ENCODE data around the gene LAIR1. TPM values are rescaled to one million over a fixed set of nuclear protein-coding genes. Genes with fewer than 3 reads are reported as not detected.

LAIR1 gene
- total RNA-seq, 4 donors from 2014 or later, result 1.9 to 18.4 (median 7.3) TPM

DNA sequence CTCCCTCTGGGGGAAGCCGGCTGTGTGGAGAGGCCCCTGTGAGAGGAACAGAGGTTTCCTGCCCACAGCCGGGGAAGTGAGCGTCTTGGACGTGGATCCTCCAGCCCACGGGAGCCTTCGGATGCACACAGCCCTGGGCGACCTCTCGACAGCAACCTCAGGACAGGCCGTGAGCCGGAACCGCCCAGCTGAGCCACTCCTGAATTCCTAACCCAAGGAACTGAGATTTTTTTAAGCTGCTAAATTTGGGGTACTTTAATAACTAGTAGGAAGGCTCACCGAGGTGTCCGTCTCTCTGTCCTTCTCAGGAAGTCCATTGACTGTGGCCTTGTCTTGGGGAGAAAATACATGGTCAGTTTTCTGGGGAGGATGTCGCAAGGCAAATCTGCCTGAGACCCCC lies 9.1 kb downstream of the LAIR1 start:
- intact Hi-C loops (cut with DNase I; ENCODE audit: low total_unique reads), result no loop called here

GRCh38 chr19:54354761-54355160 lies 10.0 kb downstream of the LAIR1 start:
- Histone ChIP-seq H3K36me3 (no peaks in the 10 kb centered on the region), H3K27ac (no peak overlapping the region), H3K9me3 (no peaks in the 10 kb centered on the region), H3K27me3 (no peaks in the 10 kb centered on the region), H3K4me3 (no peak overlapping the region), H3K4me1 (no peaks in the 10 kb centered on the region)
- TF ChIP-seq POLR2A (IDR thresholded peaks at IDR 0.05) (no peak), EP300 (IDR thresholded peaks at IDR 0.05; ENCODE audit: low read depth) (no peak), POLR2AphosphoS5 (IDR thresholded peaks at IDR 0.05) (no peak)
- TF ChIP-seq, protein P1, sequence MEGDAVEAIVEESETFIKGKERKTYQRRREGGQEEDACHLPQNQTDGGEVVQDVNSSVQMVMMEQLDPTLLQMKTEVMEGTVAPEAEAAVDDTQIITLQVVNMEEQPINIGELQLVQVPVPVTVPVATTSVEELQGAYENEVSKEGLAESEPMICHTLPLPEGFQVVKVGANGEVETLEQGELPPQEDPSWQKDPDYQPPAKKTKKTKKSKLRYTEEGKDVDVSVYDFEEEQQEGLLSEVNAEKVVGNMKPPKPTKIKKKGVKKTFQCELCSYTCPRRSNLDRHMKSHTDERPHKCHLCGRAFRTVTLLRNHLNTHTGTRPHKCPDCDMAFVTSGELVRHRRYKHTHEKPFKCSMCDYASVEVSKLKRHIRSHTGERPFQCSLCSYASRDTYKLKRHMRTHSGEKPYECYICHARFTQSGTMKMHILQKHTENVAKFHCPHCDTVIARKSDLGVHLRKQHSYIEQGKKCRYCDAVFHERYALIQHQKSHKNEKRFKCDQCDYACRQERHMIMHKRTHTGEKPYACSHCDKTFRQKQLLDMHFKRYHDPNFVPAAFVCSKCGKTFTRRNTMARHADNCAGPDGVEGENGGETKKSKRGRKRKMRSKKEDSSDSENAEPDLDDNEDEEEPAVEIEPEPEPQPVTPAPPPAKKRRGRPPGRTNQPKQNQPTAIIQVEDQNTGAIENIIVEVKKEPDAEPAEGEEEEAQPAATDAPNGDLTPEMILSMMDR (IDR thresholded peaks at IDR 0.05), result no peak
- intact Hi-C loops (cut with DNase I; ENCODE audit: low total_unique reads) (no loop called here), in situ Hi-C loops (cut with MboI; ENCODE audit: low pct_ligation_motif_present in 1 of 4, low pct_unique_long_range_greater_than_20kb in 1 of 4, low sequenced_read_pairs in 3 of 4) (no loop called here)
- no peak for DNase-seq
- 49% methylated on average over 3 of the region's 3 CpGs; no CpG with 5 or more reads in 1 of the 2 donors for WGBS, 2 donors (ENCODE audit: low coverage in 1 of 2)

More for the DNA sequence above, 9.1 kb downstream of the LAIR1 start:
- in situ Hi-C loops (cut with MboI; ENCODE audit: low pct_ligation_motif_present in 1 of 4, low pct_unique_long_range_greater_than_20kb in 1 of 4, low sequenced_read_pairs in 3 of 4), result no loop called here
- H3K4me3 ChIP-seq, result no peak overlapping the region
- H3K27me3 ChIP-seq, result no peaks in the 10 kb centered on the region
- no peak for DNase-seq
- H3K36me3 ChIP-seq, result no peaks in the 10 kb centered on the region
- no peaks in the 10 kb centered on the region for H3K9me3 ChIP-seq
- 84 to 86% methylated on average over 3 to 14 of the region's 14 CpGs for WGBS, 2 donors (ENCODE audit: low coverage in 1 of 2)
- TF ChIP-seq, protein P1 (IDR thresholded peaks at IDR 0.05), result no peak
- TF ChIP-seq POLR2AphosphoS5 (IDR thresholded peaks at IDR 0.05), result no peak
- H3K4me1 ChIP-seq, result no peaks in the 10 kb centered on the region
- H3K27ac ChIP-seq, result no peak overlapping the region

DNA sequence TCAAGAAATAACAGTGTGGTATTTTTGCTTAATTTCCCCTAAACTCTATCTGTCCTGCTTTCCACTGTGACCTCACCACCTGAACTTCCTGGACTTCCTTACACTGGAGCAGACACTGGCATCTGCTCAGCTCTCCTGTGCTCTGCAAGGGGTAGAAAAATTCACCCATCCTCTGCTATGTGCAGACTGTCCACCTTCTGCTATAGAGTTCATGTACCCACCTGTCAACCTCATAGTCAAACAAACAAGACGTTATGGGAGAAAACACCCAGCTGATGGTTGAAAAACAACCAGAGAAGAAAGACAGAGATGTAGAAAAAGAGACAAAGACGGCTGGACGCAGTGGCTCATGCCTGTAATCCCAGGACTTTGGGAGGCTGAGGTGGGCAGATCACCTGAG lies 12.2 kb downstream of the LAIR1 start:
- in situ Hi-C loops (cut with MboI; ENCODE audit: low pct_ligation_motif_present in 1 of 4, low pct_unique_long_range_greater_than_20kb in 1 of 4, low sequenced_read_pairs in 3 of 4) (no loop called here), intact Hi-C loops (cut with DNase I; ENCODE audit: low total_unique reads) (no loop called here)
- peaks cover 5% of the 10 kb centered on the region for H3K27me3 ChIP-seq
- WGBS, 2 donors (ENCODE audit: low coverage in 1 of 2), result 28 to 48% methylated on average over 3 of the region's 3 CpGs
- TF ChIP-seq POLR2A (IDR thresholded peaks at IDR 0.05) (no peak), EP300 (IDR thresholded peaks at IDR 0.05; ENCODE audit: low read depth) (no peak), POLR2AphosphoS5 (IDR thresholded peaks at IDR 0.05) (no peak)
- TF ChIP-seq, protein P1 (IDR thresholded peaks at IDR 0.05), result no peak
- H3K4me1 ChIP-seq, result no peaks in the 10 kb centered on the region
- DNase-seq, result no peak
- H3K9me3 ChIP-seq, result no peaks in the 10 kb centered on the region
- H3K36me3 ChIP-seq, result no peaks in the 10 kb centered on the region
- H3K4me3 ChIP-seq, result no peak overlapping the region
- no peak overlapping the region for H3K27ac ChIP-seq

DNA sequence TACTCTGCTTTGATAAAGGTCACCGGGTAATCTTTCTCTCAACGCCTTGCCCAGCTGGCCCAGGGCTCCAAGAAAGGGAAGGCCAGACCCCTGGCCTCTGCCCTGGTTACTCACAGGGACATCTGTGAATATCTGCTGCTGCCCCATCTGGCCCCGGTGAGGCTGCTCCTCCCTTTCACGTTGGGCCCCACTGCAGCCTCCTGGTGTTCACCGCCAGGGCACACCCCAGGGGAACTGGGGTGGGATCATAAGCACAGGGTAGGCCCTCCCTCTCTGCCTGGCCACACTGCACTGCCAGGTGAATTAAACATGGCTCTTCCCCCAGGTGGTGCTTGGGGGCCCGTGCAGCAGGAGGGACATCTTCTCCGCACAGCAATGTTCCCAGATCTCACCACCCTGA lies 12.7 kb downstream of the LAIR1 start:
- no peak overlapping the region for H3K4me3 ChIP-seq
- H3K27ac ChIP-seq, result no peak overlapping the region
- H3K4me1 ChIP-seq, result no peaks in the 10 kb centered on the region
- H3K36me3 ChIP-seq, result no peaks in the 10 kb centered on the region
- in situ Hi-C loops (cut with MboI; ENCODE audit: low pct_ligation_motif_present in 1 of 4, low pct_unique_long_range_greater_than_20kb in 1 of 4, low sequenced_read_pairs in 3 of 4) (no loop called here), intact Hi-C loops (cut with DNase I; ENCODE audit: low total_unique reads) (no loop called here)
- no peak for DNase-seq
- peaks cover 5% of the 10 kb centered on the region for H3K27me3 ChIP-seq
- H3K9me3 ChIP-seq, result no peaks in the 10 kb centered on the region
- no peak for TF ChIP-seq POLR2AphosphoS5 (IDR thresholded peaks at IDR 0.05)
- no peak for TF ChIP-seq EP300 (IDR thresholded peaks at IDR 0.05; ENCODE audit: low read depth)
- TF ChIP-seq, protein P1 (IDR thresholded peaks at IDR 0.05), result no peak
- no peak for TF ChIP-seq POLR2A (IDR thresholded peaks at IDR 0.05)
- 54% methylated on average over 7 of the region's 7 CpGs; no CpG with 5 or more reads in 1 of the 2 donors for WGBS, 2 donors (ENCODE audit: low coverage in 1 of 2)
